GM18517 (cell line): ENCODE data around the gene MAP3K8.
A peak's percentile ranks its signal among the peaks of the same experiment; 100 is the strongest.
"Not testable (repeated sequence)": the region's sequence is repeated elsewhere in the genome, so short reads cannot be mapped to it uniquely, and the experiment has no call there.

Experiments used
- ATAC-seq: cut with Tn5 transposase; IDR thresholded peaks from one replicate; pipeline ENCODE4 v1.9.1; 2021; ENCODE audit warnings: mild to moderate bottlenecking, moderate library complexity; ENCODE audit not compliant: unreplicated experiment

The MAP3K8 gene

GRCh38 chr10:30422151-30422695, 11.8 kb upstream of the MAP3K8 start:
- no peak for ATAC-seq

- no peak for ATAC-seq
Measured at GRCh38 chr10:30422981-30423654, 10.9 kb upstream of the MAP3K8 start.

GRCh38 chr10:30423655-30424275, 10.2 kb upstream of the MAP3K8 start:
- ATAC-seq: not testable (repeated sequence)

- ATAC-seq: no peak
Measured at GRCh38 chr10:30425336-30426075, 8.5 kb upstream of the MAP3K8 start.

- ATAC-seq: no peak
Measured at GRCh38 chr10:30430544-30431298, 3.3 kb upstream of the MAP3K8 start.

- no peak for ATAC-seq
Measured at GRCh38 chr10:30431435-30431911, 2.5 kb upstream of the MAP3K8 start.

- ATAC-seq: peak; percentile 8
Measured at GRCh38 chr10:30432622-30433305, 1.2 kb upstream of the MAP3K8 start.

GRCh38 chr10:30433306-30433729, 666 bp upstream of the MAP3K8 start:
- peak; percentile 18 for ATAC-seq

- ATAC-seq: peak; percentile 29
Measured at GRCh38 chr10:30434273-30435072, 489 bp downstream of the MAP3K8 start.

GRCh38 chr10:30435073-30435422, 1.1 kb downstream of the MAP3K8 start:
- ATAC-seq: no peak

GRCh38 chr10:30435499-30436167, 1.6 kb downstream of the MAP3K8 start:
- ATAC-seq: not testable (repeated sequence)

- ATAC-seq: no peak
Measured at GRCh38 chr10:30436191-30436611, 2.2 kb downstream of the MAP3K8 start.

- no peak for ATAC-seq
Measured at GRCh38 chr10:30436671-30437030, 2.7 kb downstream of the MAP3K8 start.

- no peak for ATAC-seq
Measured at GRCh38 chr10:30437031-30437841, 3.3 kb downstream of the MAP3K8 start.

- ATAC-seq: no peak
Measured at GRCh38 chr10:30438021-30438850, 4.3 kb downstream of the MAP3K8 start.

GRCh38 chr10:30439931-30440330, 5.9 kb downstream of the MAP3K8 start:
- no peak for ATAC-seq

- no peak for ATAC-seq
Measured at GRCh38 chr10:30442019-30442606, 8.1 kb downstream of the MAP3K8 start.
